Measurements from ENCODE around the gene TTPAL. TPM values are rescaled to one million over a fixed set of nuclear protein-coding genes. Genes with fewer than 3 reads are reported as not detected.

TTPAL gene
- total RNA-seq, 2 experiments from 2014 or later: 5.6 to 18.8 TPM

- Histone ChIP-seq H3K4me3 (ENCODE audit: low read depth, low read length, poor library complexity, severe bottlenecking) (no peak overlapping the region), H3K4me1 (ENCODE audit: insufficient read depth, low read length, poor library complexity, severe bottlenecking) (no peaks in the 10 kb centered on the region), H3K4me2 (ENCODE audit: low read length) (no peak overlapping the region), H3K27ac (ENCODE audit: low read depth, low read length, poor library complexity, severe bottlenecking) (no peak overlapping the region), H3K9me2 (ENCODE audit: insufficient read depth, low read length) (no peaks in the 10 kb centered on the region), H3K79me2 (ENCODE audit: insufficient read depth, low read depth, low read length) (no peaks in the 10 kb centered on the region), H3K36me3 (ENCODE audit: insufficient read depth, low read length) (no peaks in the 10 kb centered on the region), H4K20me1 (ENCODE audit: insufficient read depth, low read length) (no peaks in the 10 kb centered on the region), H2AFZ (ENCODE audit: low read length) (no peak overlapping the region), H3K9me3 (ENCODE audit: low read length) (no peaks in the 10 kb centered on the region)
- ChIA-PET POLR2A (interaction anchor here (0.7 to 1.2 kb wide), 2 partner anchors 10 to 51 kb away, joined by 3 to 4 read pairs; no protein-coding TSS in a partner anchor), CTCF (ENCODE audit: unreplicated experiment) (no interaction called here)
- TF ChIP-seq CTCF (conservative IDR thresholded peaks at IDR 0.05; ENCODE audit: low read length): no peak
- TF ChIP-seq EZH2phosphoT487 (IDR thresholded peaks at IDR 0.05; ENCODE audit: borderline replicate concordance, low read depth, low read length): no peak
- no TSS peak for BruUV-seq (replicated peaks)
- intact Hi-C loops (cut with micrococcal nuclease; ENCODE audit: unreplicated experiment): no loop called here
- DNase-seq (ENCODE audit: low spot score): no peak
Observed at GRCh38 chr20:44426879-44427790, 48.5 kb upstream of the TTPAL start.

GRCh38 chr20:44427804-44428173, 47.9 kb upstream of the TTPAL start:
- H3K36me3 ChIP-seq (ENCODE audit: insufficient read depth, low read length): no peaks in the 10 kb centered on the region
- H3K9me3 ChIP-seq (ENCODE audit: low read length): no peaks in the 10 kb centered on the region
- ChIA-PET POLR2A (interaction anchor here (1.2 kb wide), 1 partner anchor 9 kb away, joined by 3 read pairs; no protein-coding TSS in a partner anchor), CTCF (ENCODE audit: unreplicated experiment) (no interaction called here)
- no TSS peak for BruUV-seq (replicated peaks)
- H3K27ac ChIP-seq (ENCODE audit: low read depth, low read length, poor library complexity, severe bottlenecking): no peak overlapping the region
- H2AFZ ChIP-seq (ENCODE audit: low read length): no peak overlapping the region
- DNase-seq (ENCODE audit: low spot score): no peak
- H3K4me1 ChIP-seq (ENCODE audit: insufficient read depth, low read length, poor library complexity, severe bottlenecking): no peaks in the 10 kb centered on the region
- H3K79me2 ChIP-seq (ENCODE audit: insufficient read depth, low read depth, low read length): no peaks in the 10 kb centered on the region
- H3K4me2 ChIP-seq (ENCODE audit: low read length): no peak overlapping the region
- no peak for TF ChIP-seq EZH2phosphoT487 (IDR thresholded peaks at IDR 0.05; ENCODE audit: borderline replicate concordance, low read depth, low read length)
- no peak for TF ChIP-seq CTCF (conservative IDR thresholded peaks at IDR 0.05; ENCODE audit: low read length)
- no peaks in the 10 kb centered on the region for H3K9me2 ChIP-seq (ENCODE audit: insufficient read depth, low read length)
- no peaks in the 10 kb centered on the region for H4K20me1 ChIP-seq (ENCODE audit: insufficient read depth, low read length)
- intact Hi-C loops (cut with micrococcal nuclease; ENCODE audit: unreplicated experiment): no loop called here
- H3K4me3 ChIP-seq (ENCODE audit: low read depth, low read length, poor library complexity, severe bottlenecking): no peak overlapping the region
